Caco-2 (cell line): ENCODE results near the gene SLC30A9. TPM values are rescaled to one million over a fixed set of nuclear protein-coding genes. Genes with fewer than 3 reads are reported as not detected.

Source experiments
- BruUV-seq: library from RNA; stranded (reverse); fragments of 400-500 nt; replicated peaks from 2 replicates; lab custom pipeline; 2021; lab: Mats Ljungman, UMichigan
- CTCF ChIA-PET: fragments of 300-600 bp; sonication (Branson Sonifier 250); formaldehyde crosslinking; loops from one replicate; lab custom pipeline; 2022; ENCODE audit warnings: antibody characterized with exemption; lab: Charles Lee
- POLR2A ChIA-PET: fragments of 300-600 bp; sonication (Branson Sonifier 250); formaldehyde crosslinking; loops from one replicate; lab custom pipeline; 2022; ENCODE audit warnings: antibody characterized with exemption; lab: Charles Lee
- DNase-seq, 2 experiments: peaks; one replicate each; pipeline versions ENCODE4 v3.0.0 to v3.0.0-alpha.2; 2020 to 2022
- H3K27me3 ChIP-seq: replicated peaks from 2 replicates; pipeline ENCODE4 v1.6.0; 2011; ENCODE audit warnings: low read length; ENCODE audit not compliant: control insufficient read depth, insufficient read depth
- H3K36me3 ChIP-seq: 2 replicates; pipeline ENCODE4 v1.5.1; 2011; ENCODE audit warnings: low read length; ENCODE audit not compliant: control insufficient read depth, insufficient read depth
- H3K4me1 ChIP-seq: fragments of 250-450 bp; sonication (Bioruptor Pico); 2 replicates; pipeline ENCODE4 v1.5.1; 2020; ENCODE audit warnings: mild to moderate bottlenecking
- H3K4me3 ChIP-seq: 2 replicates; pipeline ENCODE4 v1.5.1; 2011; ENCODE audit warnings: low read depth, mild to moderate bottlenecking, control low read depth, low read length
- H3K9me3 ChIP-seq: fragments of 250-450 bp; sonication (Bioruptor Pico); 2 replicates; pipeline ENCODE4 v1.5.1; 2020; ENCODE audit warnings: mild to moderate bottlenecking, moderate library complexity
- H3K27ac Mint-ChIP-seq: one replicate; pipeline ENCODE4 v1.8.0; 2022; ENCODE audit warnings: mixed read lengths; ENCODE audit not compliant: unreplicated experiment
- H3K27me3 Mint-ChIP-seq: one replicate; pipeline ENCODE4 v1.8.0; 2022; ENCODE audit warnings: mixed read lengths; ENCODE audit not compliant: insufficient read depth, unreplicated experiment
- H3K36me3 Mint-ChIP-seq: one replicate; pipeline ENCODE4 v1.8.0; 2022; ENCODE audit warnings: mild to moderate bottlenecking, mixed read lengths; ENCODE audit not compliant: insufficient read depth, unreplicated experiment
- H3K4me1 Mint-ChIP-seq: one replicate; pipeline ENCODE4 v1.8.0; 2022; ENCODE audit warnings: low read depth, mixed read lengths; ENCODE audit not compliant: unreplicated experiment
- H3K4me3 Mint-ChIP-seq: one replicate; pipeline ENCODE4 v1.8.0; 2022; ENCODE audit warnings: mild to moderate bottlenecking, moderate library complexity, mixed read lengths; ENCODE audit not compliant: unreplicated experiment
- H3K9me3 Mint-ChIP-seq: one replicate; pipeline ENCODE4 v1.8.0; 2022; ENCODE audit warnings: mixed read lengths; ENCODE audit not compliant: unreplicated experiment
- intact Hi-C: fragments of 100-400 bp; cut with micrococcal nuclease; formaldehyde crosslinking; loops from one replicate; pipeline ENCODE4 v1.10.0; 2022; ENCODE audit not compliant: unreplicated experiment
- total RNA-seq: library from RNA; stranded (reverse); gene quantifications from 2 replicates; pipeline ENCODE4 v1.2.3, GENCODE V29; 2022
- TF ChIP-seq, protein P1 (sequence below), 2 experiments: fragments of 200-600 bp in 1 of 2; IDR thresholded peaks; 1 replicate in 1 of 2; 2 replicates in 1 of 2; pipeline versions ENCODE4 v1.5.1 to v1.8.0; 2011 to 2022; ENCODE audit warnings: antibody characterized with exemption in 1 of 2, control low read depth in 1 of 2, inconsistent platforms in 1 of 2, low read depth in 1 of 2, low read length in 1 of 2, mild to moderate bottlenecking in 1 of 2, moderate library complexity in 1 of 2; ENCODE audit not compliant: insufficient read depth in 1 of 2, severe bottlenecking in 1 of 2, unreplicated experiment in 1 of 2

The SLC30A9 gene
- total RNA-seq, 1 experiment from 2014 or later = 57.1 TPM

DNA sequence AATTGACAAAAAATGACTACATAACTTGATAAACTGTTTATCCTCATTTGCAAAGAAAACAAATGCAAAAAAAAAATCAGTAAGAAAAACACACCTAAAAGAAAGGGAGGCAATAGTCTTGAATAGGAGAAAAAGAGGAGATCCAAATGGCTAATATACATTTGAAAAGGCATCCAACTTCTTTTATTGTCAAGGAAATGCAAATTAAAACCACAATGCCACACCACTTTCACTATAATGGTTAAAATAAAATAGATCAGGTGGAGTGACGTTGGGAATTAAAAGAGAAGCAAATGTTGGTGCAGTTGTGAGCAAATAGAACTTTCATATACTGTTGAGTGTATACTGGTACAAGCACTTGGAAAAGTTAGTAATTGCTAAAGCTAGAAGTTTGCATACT lies 5.2 kb upstream of the SLC30A9 start:
- CTCF ChIA-PET = no interaction called here
- intact Hi-C loops = no loop called here
- no peak overlapping the region for H3K4me3 Mint-ChIP-seq
- DNase-seq = no peak
- POLR2A ChIA-PET = no interaction called here
- peaks cover 1% of the 10 kb centered on the region for H3K36me3 Mint-ChIP-seq
- no peak overlapping the region for H3K27ac Mint-ChIP-seq
- no peak overlapping the region for H3K4me3 ChIP-seq
- no peaks in the 10 kb centered on the region for H3K27me3 ChIP-seq
- H3K4me1 ChIP-seq = no peaks in the 10 kb centered on the region
- no TSS peak for BruUV-seq
- H3K9me3 ChIP-seq = no peaks in the 10 kb centered on the region
- H3K9me3 Mint-ChIP-seq = no peaks in the 10 kb centered on the region
- H3K27me3 Mint-ChIP-seq = no peaks in the 10 kb centered on the region
- TF ChIP-seq, protein P1, sequence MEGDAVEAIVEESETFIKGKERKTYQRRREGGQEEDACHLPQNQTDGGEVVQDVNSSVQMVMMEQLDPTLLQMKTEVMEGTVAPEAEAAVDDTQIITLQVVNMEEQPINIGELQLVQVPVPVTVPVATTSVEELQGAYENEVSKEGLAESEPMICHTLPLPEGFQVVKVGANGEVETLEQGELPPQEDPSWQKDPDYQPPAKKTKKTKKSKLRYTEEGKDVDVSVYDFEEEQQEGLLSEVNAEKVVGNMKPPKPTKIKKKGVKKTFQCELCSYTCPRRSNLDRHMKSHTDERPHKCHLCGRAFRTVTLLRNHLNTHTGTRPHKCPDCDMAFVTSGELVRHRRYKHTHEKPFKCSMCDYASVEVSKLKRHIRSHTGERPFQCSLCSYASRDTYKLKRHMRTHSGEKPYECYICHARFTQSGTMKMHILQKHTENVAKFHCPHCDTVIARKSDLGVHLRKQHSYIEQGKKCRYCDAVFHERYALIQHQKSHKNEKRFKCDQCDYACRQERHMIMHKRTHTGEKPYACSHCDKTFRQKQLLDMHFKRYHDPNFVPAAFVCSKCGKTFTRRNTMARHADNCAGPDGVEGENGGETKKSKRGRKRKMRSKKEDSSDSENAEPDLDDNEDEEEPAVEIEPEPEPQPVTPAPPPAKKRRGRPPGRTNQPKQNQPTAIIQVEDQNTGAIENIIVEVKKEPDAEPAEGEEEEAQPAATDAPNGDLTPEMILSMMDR (IDR thresholded peaks at IDR 0.05; ENCODE audit: insufficient read depth in 1 of 2, low read depth in 1 of 2, low read length in 1 of 2, severe bottlenecking in 1 of 2, unreplicated experiment in 1 of 2) = no peak
- H3K36me3 ChIP-seq = no peaks in the 10 kb centered on the region
- H3K4me1 Mint-ChIP-seq = no peaks in the 10 kb centered on the region

DNA sequence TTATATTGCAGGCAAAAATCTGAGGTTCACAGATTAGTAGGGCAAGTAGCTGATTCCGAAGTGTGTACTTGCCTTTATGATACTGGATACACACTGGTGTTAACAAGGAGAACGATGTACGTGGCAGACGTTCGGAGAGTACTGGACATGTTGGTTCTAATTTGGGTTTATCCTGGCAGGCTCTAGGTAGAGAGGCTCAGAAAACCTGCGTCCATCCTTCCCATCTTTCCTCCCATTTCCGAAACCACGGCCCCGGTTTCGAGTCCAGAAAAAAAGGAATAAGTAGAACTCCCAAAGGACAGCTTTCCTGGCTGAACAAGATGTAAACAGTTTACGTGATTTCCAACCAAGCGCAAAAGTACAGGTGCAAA lies 351 bp upstream of the SLC30A9 start:
- no peaks in the 10 kb centered on the region for H3K4me1 Mint-ChIP-seq
- peak overlapping the region; percentile 60 for H3K4me3 ChIP-seq
- H3K36me3 Mint-ChIP-seq = peaks cover 13% of the 10 kb centered on the region
- no peaks in the 10 kb centered on the region for H3K27me3 ChIP-seq
- H3K9me3 ChIP-seq = no peaks in the 10 kb centered on the region
- H3K36me3 ChIP-seq = no peaks in the 10 kb centered on the region
- no peaks in the 10 kb centered on the region for H3K27me3 Mint-ChIP-seq
- peak overlapping the region; percentile 94 for H3K27ac Mint-ChIP-seq
- ChIA-PET CTCF (no interaction called here), POLR2A (interaction anchor here (0.6 kb wide), 2 partner anchors 451 to 743 kb away, joined by 3 to 4 read pairs; no protein-coding TSS in a partner anchor)
- TF ChIP-seq, protein P1 (IDR thresholded peaks at IDR 0.05; ENCODE audit: insufficient read depth in 1 of 2, low read depth in 1 of 2, low read length in 1 of 2, severe bottlenecking in 1 of 2, unreplicated experiment in 1 of 2) = no peak
- no peaks in the 10 kb centered on the region for H3K9me3 Mint-ChIP-seq
- no TSS peak for BruUV-seq
- intact Hi-C loops = no loop called here
- DNase-seq = no peak
- H3K4me1 ChIP-seq = 0 out of 2 replicates have a peak, but pooled peaks cover 5% of the 10 kb centered on the region
- H3K4me3 Mint-ChIP-seq = peak overlapping the region; percentile 97

DNA sequence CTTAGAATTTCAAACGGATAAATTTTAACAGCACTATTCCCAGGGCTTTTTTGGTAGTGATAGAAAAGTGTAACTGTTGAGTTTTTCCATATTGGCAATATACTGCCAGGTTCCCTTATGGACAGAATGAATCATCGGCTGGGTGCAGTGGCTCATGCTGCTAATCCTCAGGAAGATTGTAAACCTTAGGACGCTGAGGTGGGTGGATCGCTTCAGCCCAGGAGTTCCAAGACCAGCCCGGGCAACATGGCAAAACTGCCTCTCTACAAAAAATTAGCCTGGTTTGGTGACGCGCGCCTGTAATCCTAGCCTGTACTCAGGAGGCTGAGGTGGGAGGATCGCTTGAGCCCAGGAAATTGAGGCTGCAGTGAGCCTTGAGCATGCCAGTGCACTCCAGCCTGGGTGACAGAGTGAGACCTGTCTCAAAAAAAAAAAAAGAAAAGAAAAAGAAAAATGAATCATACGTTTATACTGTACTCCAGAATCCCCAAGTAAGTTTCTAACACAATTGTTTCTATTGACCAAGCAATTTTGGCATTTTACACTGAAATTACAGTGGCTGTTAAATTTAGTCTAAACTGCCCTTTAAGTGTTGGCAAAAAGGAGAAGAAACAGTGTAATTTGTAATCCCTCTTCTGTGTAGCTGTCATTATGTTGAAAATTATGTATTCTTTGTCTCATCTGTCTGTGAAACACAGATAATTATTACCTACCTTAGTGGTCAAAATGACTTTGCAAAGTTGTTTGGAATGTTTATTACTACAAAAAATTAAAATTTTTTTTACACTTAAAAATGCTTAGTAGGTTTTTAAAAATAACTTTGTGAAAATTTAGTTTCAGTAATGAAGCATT lies 1.8 kb downstream of the SLC30A9 start:
- TF ChIP-seq, protein P1 (IDR thresholded peaks at IDR 0.05; ENCODE audit: insufficient read depth in 1 of 2, low read depth in 1 of 2, low read length in 1 of 2, severe bottlenecking in 1 of 2, unreplicated experiment in 1 of 2) = no peak
- H3K36me3 Mint-ChIP-seq = peaks cover 13% of the 10 kb centered on the region
- H3K36me3 ChIP-seq = no peaks in the 10 kb centered on the region; the same call in 1 of the 2 replicates
- no peak overlapping the region for H3K27ac Mint-ChIP-seq
- H3K4me1 Mint-ChIP-seq = no peaks in the 10 kb centered on the region
- peak overlapping the region; percentile 97 for H3K4me3 Mint-ChIP-seq
- CTCF ChIA-PET = no interaction called here
- no TSS peak for BruUV-seq
- DNase-seq = peak in 1 of 2 experiments; percentile 18
- H3K27me3 Mint-ChIP-seq = no peaks in the 10 kb centered on the region
- H3K4me3 ChIP-seq = peak overlapping the region; percentile 60
- 0 out of 2 replicates have a peak, but pooled peaks cover 5% of the 10 kb centered on the region for H3K4me1 ChIP-seq
- no peaks in the 10 kb centered on the region for H3K9me3 Mint-ChIP-seq
- POLR2A ChIA-PET = no interaction called here
- no peaks in the 10 kb centered on the region for H3K9me3 ChIP-seq
- intact Hi-C loops = no loop called here
- no peaks in the 10 kb centered on the region for H3K27me3 ChIP-seq
